IMR-90 (cell line): ENCODE results near the gene TRAPPC8. TPM values are rescaled to one million over a fixed set of nuclear protein-coding genes. Genes with fewer than 3 reads are reported as not detected.

Experiments used
- ATAC-seq: fragments of 200-7000 bp; cut with Tn5 transposase; 2 replicates; pipeline ENCODE4 v1.9.1; 2020; ENCODE audit warnings: low read depth, mild to moderate bottlenecking, moderate library complexity
- BruUV-seq: library from RNA; stranded (reverse); fragments of 400-500 nt; replicated peaks from 2 replicates; lab custom pipeline; 2021; lab: Mats Ljungman, UMichigan
- CTCF ChIA-PET: fragments of 300-600 bp; formaldehyde crosslinking; extraction: SDS; loops from one replicate; lab custom pipeline; 2021; ENCODE audit warnings: antibody characterized with exemption; lab: Yijun Ruan, JAX
- POLR2A ChIA-PET: fragments of 300-600 bp; sonication (Branson Sonifier 250); formaldehyde crosslinking; loops from one replicate; lab custom pipeline; 2022; ENCODE audit warnings: antibody characterized with exemption; ENCODE audit not compliant: unreplicated experiment; lab: Charles Lee
- DNase-seq: peaks from one replicate; pipeline ENCODE4 v3.0.0; 2013
- H2AFZ ChIP-seq: replicated peaks from 2 replicates; pipeline ENCODE3; 2013; ENCODE audit warnings: low read length, mild to moderate bottlenecking; ENCODE audit not compliant: poor library complexity
- H2AK5ac ChIP-seq: 2 replicates; pipeline ENCODE4 v1.6.1; 2013; ENCODE audit warnings: low read depth, low read length, inconsistent platforms
- H2AK9ac ChIP-seq: replicated peaks from 2 replicates; pipeline ENCODE3; 2013; ENCODE audit warnings: mild to moderate bottlenecking, low read depth, low read length, moderate library complexity; ENCODE audit not compliant: poor library complexity
- H2BK120ac ChIP-seq: 2 replicates; pipeline ENCODE4 v1.6.1; 2013; ENCODE audit warnings: low read depth, low read length, inconsistent platforms
- H2BK15ac ChIP-seq: 3 replicates; pipeline ENCODE4 v1.6.1; 2013; ENCODE audit warnings: low read depth, low read length, inconsistent platforms
- H2BK20ac ChIP-seq: 2 replicates; pipeline ENCODE4 v1.6.1; 2013; ENCODE audit warnings: low read depth, mild to moderate bottlenecking, inconsistent platforms, low read length, moderate library complexity
- H2BK5ac ChIP-seq: 2 replicates; pipeline ENCODE4 v1.6.1; 2013; ENCODE audit warnings: mild to moderate bottlenecking, low read depth, low read length, inconsistent platforms; ENCODE audit not compliant: poor library complexity, severe bottlenecking
- H3K14ac ChIP-seq: replicated peaks from 2 replicates; pipeline ENCODE4 v1.6.1; 2013; ENCODE audit warnings: low read depth, low read length, inconsistent platforms
- H3K18ac ChIP-seq: 2 replicates; pipeline ENCODE4 v1.6.1; 2013; ENCODE audit warnings: low read depth, low read length, control low read depth
- H3K23ac ChIP-seq: 2 replicates; pipeline ENCODE4 v1.6.1; 2013; ENCODE audit warnings: low read depth, low read length, inconsistent platforms
- H3K27ac ChIP-seq: 2 replicates; pipeline ENCODE4 v1.5.1; 2013; ENCODE audit warnings: mild to moderate bottlenecking, control low read depth, low read length; ENCODE audit not compliant: insufficient read depth
- H3K27me3 ChIP-seq: 2 replicates; pipeline ENCODE4 v1.6.1; 2013; ENCODE audit warnings: low read length; ENCODE audit not compliant: control insufficient read depth, insufficient read depth
- H3K36me3 ChIP-seq: 2 replicates; pipeline ENCODE4 v1.6.1; 2013; ENCODE audit warnings: low read length, mixed read lengths; ENCODE audit not compliant: control insufficient read depth, insufficient read depth
- H3K4ac ChIP-seq: 2 replicates; pipeline ENCODE4 v1.6.1; 2013; ENCODE audit warnings: low read depth, low read length, inconsistent platforms
- H3K4me1 ChIP-seq: 2 replicates; pipeline ENCODE4 v1.6.1; 2013; ENCODE audit warnings: low read length, mixed read lengths; ENCODE audit not compliant: control insufficient read depth, insufficient read depth
- H3K4me2 ChIP-seq: 2 replicates; pipeline ENCODE4 v1.6.1; 2013; ENCODE audit warnings: low read depth, mild to moderate bottlenecking, control low read depth, low read length, moderate library complexity
- H3K4me3 ChIP-seq: 2 replicates; pipeline ENCODE4 v1.5.1; 2013; ENCODE audit warnings: low read depth, mild to moderate bottlenecking, control low read depth, low read length, moderate library complexity; ENCODE audit not compliant: insufficient read depth
- H3K56ac ChIP-seq: 2 replicates; pipeline ENCODE4 v1.6.1; 2013; ENCODE audit warnings: low read length, inconsistent platforms; ENCODE audit not compliant: insufficient read depth; ENCODE audit errors: extremely low read depth
- H3K79me1 ChIP-seq, 2 experiments: 2 replicates each; pipeline ENCODE4 v1.6.1; 2013; ENCODE audit warnings: low read length in 2 of 2, inconsistent platforms in 1 of 2, low read depth in 1 of 2
- H3K9ac ChIP-seq: 2 replicates; pipeline ENCODE4 v1.6.1; 2013; ENCODE audit warnings: low read depth, low read length, control low read depth
- H3K9me1 ChIP-seq: 2 replicates; pipeline ENCODE4 v1.6.1; 2013; ENCODE audit warnings: low read length, inconsistent platforms; ENCODE audit not compliant: insufficient read depth
- H3K9me3 ChIP-seq: 2 replicates; pipeline ENCODE4 v1.6.1; 2013; ENCODE audit warnings: low read length; ENCODE audit not compliant: control insufficient read depth, insufficient read depth
- H4K20me1 ChIP-seq: 2 replicates; pipeline ENCODE4 v1.6.1; 2013; ENCODE audit warnings: low read length, inconsistent platforms; ENCODE audit not compliant: insufficient read depth
- H4K5ac ChIP-seq: 2 replicates; pipeline ENCODE4 v1.6.1; 2013; ENCODE audit warnings: mild to moderate bottlenecking, low read depth, low read length, control low read depth
- H4K8ac ChIP-seq, 2 experiments: 2 replicates each; pipeline ENCODE4 v1.6.1; 2013; ENCODE audit warnings: low read depth in 2 of 2, low read length in 2 of 2, control low read depth in 1 of 2, inconsistent platforms in 1 of 2
- H4K91ac ChIP-seq: 2 replicates; pipeline ENCODE4 v1.6.1; 2013; ENCODE audit warnings: low read depth, low read length, inconsistent platforms; ENCODE audit not compliant: insufficient read depth
- BHLHE40 ChIP-seq: fragments of 150-350 bp; IDR thresholded peaks from 2 replicates; pipeline ENCODE4 v1.6.1; 2016; ENCODE audit warnings: mild to moderate bottlenecking, low read depth, low read length
- CEBPB ChIP-seq: IDR thresholded peaks from 2 replicates; pipeline ENCODE4 v1.6.1; 2012; ENCODE audit warnings: low read depth, low read length, improper control_type of control experiment
- CHD1 ChIP-seq: IDR thresholded peaks from 2 replicates; pipeline ENCODE4 v1.6.1; 2012; ENCODE audit warnings: low read depth, low read length, improper control_type of control experiment
- MAZ ChIP-seq: IDR thresholded peaks from 2 replicates; pipeline ENCODE4 v1.6.1; 2012; ENCODE audit warnings: low read depth, mild to moderate bottlenecking, low read length, improper control_type of control experiment, moderate library complexity, borderline replicate concordance
- MXI1 ChIP-seq: IDR thresholded peaks from 2 replicates; pipeline ENCODE4 v1.6.1; 2012; ENCODE audit warnings: low read depth, mild to moderate bottlenecking, low read length, moderate library complexity, borderline replicate concordance
- NFE2L2 ChIP-seq: fragments of 150-350 bp; IDR thresholded peaks from 2 replicates; pipeline ENCODE4 v1.6.1; 2016; ENCODE audit warnings: low read depth, mild to moderate bottlenecking, low read length
- POLR2A ChIP-seq: IDR thresholded peaks from 2 replicates; pipeline ENCODE4 v1.6.1; 2012; ENCODE audit warnings: mild to moderate bottlenecking, low read depth, low read length
- RAD21 ChIP-seq: IDR thresholded peaks from 2 replicates; pipeline ENCODE4 v1.6.1; 2012; ENCODE audit warnings: low read length, improper control_type of control experiment
- RCOR1 ChIP-seq: IDR thresholded peaks from 2 replicates; pipeline ENCODE4 v1.6.1; 2012; ENCODE audit warnings: mild to moderate bottlenecking, low read length, improper control_type of control experiment; ENCODE audit not compliant: insufficient replicate concordance
- RFX5 ChIP-seq: IDR thresholded peaks from 2 replicates; pipeline ENCODE4 v1.8.0; 2012; ENCODE audit warnings: low read depth, mild to moderate bottlenecking, low read length, moderate library complexity
- SMC3 ChIP-seq: fragments of 150-350 bp; IDR thresholded peaks from 2 replicates; pipeline ENCODE4 v1.6.1; 2016; ENCODE audit warnings: low read depth, mild to moderate bottlenecking, antibody characterized with exemption, low read length, moderate library complexity
- WGBS, 2 experiments: methylation state at CpG; one replicate each; pipeline versions ENCODE4 v1.1.5 to v1.1.7; 2013; ENCODE audit warnings: missing lambda C conversion rate in 2 of 2; ENCODE audit not compliant: insufficient read length in 1 of 2; ENCODE audit errors: extremely low coverage in 2 of 2; 5-methylcytosine and 5-hydroxymethylcytosine counted together
- dilution Hi-C: fragments of 300-500 bp; cut with HindIII; formaldehyde crosslinking; loops from one replicate; pipeline ENCODE4 v1.14.3; 2018; ENCODE audit warnings: low sequenced_read_pairs; ENCODE audit not compliant: unreplicated experiment
- in situ Hi-C: fragments of 300-500 bp; cut with MboI; formaldehyde crosslinking; loops from 3 replicates; pipeline ENCODE4 v1.14.3; 2019; ENCODE audit warnings: low sequenced_read_pairs, inconsistent platforms, mixed read lengths
- intact Hi-C: fragments of 100-400 bp; cut with micrococcal nuclease; formaldehyde crosslinking; loops from 2 replicates; pipeline ENCODE4 v1.10.0; 2022
- polyA plus RNA-seq, 3 experiments: library from polyadenylated mRNA; depleted of rRNA; stranded (reverse); fragments of >200 nt; gene quantifications; 2 replicates each; pipeline ENCODE4 v1.2.3, GENCODE V29; 2012; ENCODE audit warnings: low replicate concordance in 1 of 3
- total RNA-seq: library from RNA; depleted of rRNA; stranded (reverse); fragments of >200 nt; gene quantifications from 2 replicates; pipeline ENCODE4 v1.2.3, GENCODE V29; 2012
- TF ChIP-seq, protein P1 (sequence below): fragments of 150-350 bp; IDR thresholded peaks from 2 replicates; pipeline ENCODE4 v1.6.1; 2016; ENCODE audit warnings: low read depth, mild to moderate bottlenecking, low read length, moderate library complexity, borderline replicate concordance
- TF ChIP-seq, protein P2 (sequence below): fragments of 150-350 bp; IDR thresholded peaks from 2 replicates; pipeline ENCODE4 v1.6.1; 2017; ENCODE audit warnings: mild to moderate bottlenecking, antibody characterized with exemption, low read length, low read depth

Gene TRAPPC8
- total and polyA plus RNA-seq, 2 of the 4 experiments (the other 2 are of a cell fraction), result 21.8 to 54.3 TPM

DNA sequence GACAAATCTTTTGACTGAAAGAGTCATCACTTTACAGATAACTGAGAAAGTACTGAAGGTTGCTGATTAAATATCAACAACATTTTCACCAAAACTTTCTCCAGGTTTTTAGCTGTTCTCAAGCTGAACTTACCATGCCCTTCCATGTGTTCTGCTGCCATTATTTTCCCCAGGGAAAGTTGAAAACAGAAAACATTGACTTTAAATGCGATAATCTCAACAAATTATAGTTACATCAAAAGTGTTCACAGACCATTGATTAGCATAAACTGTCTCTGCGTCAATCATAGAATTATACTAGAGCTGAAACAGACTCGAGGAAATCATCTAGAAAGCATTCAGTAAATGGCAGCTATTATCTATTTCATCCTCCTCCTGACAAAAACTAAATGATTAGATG, 51.4 kb downstream of the TRAPPC8 start:
- H2BK15ac ChIP-seq, result no peak overlapping the region
- TF ChIP-seq RFX5 (no peak), BHLHE40 (no peak), CEBPB (no peak), MXI1 (no peak), CHD1 (no peak), POLR2A (no peak), RCOR1 (no peak), MAZ (no peak), RAD21 (no peak), SMC3 (no peak), NFE2L2 (no peak)
- TF ChIP-seq, protein P1, sequence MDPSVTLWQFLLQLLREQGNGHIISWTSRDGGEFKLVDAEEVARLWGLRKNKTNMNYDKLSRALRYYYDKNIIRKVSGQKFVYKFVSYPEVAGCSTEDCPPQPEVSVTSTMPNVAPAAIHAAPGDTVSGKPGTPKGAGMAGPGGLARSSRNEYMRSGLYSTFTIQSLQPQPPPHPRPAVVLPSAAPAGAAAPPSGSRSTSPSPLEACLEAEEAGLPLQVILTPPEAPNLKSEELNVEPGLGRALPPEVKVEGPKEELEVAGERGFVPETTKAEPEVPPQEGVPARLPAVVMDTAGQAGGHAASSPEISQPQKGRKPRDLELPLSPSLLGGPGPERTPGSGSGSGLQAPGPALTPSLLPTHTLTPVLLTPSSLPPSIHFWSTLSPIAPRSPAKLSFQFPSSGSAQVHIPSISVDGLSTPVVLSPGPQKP, result no peak
- TF ChIP-seq, protein P2, sequence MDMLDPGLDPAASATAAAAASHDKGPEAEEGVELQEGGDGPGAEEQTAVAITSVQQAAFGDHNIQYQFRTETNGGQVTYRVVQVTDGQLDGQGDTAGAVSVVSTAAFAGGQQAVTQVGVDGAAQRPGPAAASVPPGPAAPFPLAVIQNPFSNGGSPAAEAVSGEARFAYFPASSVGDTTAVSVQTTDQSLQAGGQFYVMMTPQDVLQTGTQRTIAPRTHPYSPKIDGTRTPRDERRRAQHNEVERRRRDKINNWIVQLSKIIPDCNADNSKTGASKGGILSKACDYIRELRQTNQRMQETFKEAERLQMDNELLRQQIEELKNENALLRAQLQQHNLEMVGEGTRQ, result no peak
- H3K56ac ChIP-seq, result no peak overlapping the region
- BruUV-seq, result no TSS peak
- no peaks in the 10 kb centered on the region for H3K9me1 ChIP-seq
- no CpG with 5 or more reads among the region's 3 CpGs for WGBS, 2 experiments
- H3K9ac ChIP-seq, result no peak overlapping the region
- no peak overlapping the region for H4K5ac ChIP-seq
- H3K27me3 ChIP-seq, result no peaks in the 10 kb centered on the region
- ChIA-PET CTCF (interaction anchor here (0.8 kb wide), 1 partner anchor 15 kb away, joined by 3 read pairs; no protein-coding TSS in a partner anchor), POLR2A (no interaction called here)
- no peaks in the 10 kb centered on the region for H4K20me1 ChIP-seq
- no peak overlapping the region for H4K91ac ChIP-seq
- H2BK5ac ChIP-seq, result no peak overlapping the region
- no peak overlapping the region for H2AFZ ChIP-seq
- H3K9me3 ChIP-seq, result no peaks in the 10 kb centered on the region
- H2BK120ac ChIP-seq, result no peak overlapping the region
- H4K8ac ChIP-seq, result no peak overlapping the region
- no peak overlapping the region for H3K18ac ChIP-seq
- in situ Hi-C loops, result no loop called here
- no peak overlapping the region for H2AK9ac ChIP-seq
- H2BK20ac ChIP-seq, result no peak overlapping the region
- H3K4ac ChIP-seq, result no peak overlapping the region
- peaks cover 10% of the 10 kb centered on the region for H3K36me3 ChIP-seq
- no peak overlapping the region for H3K4me3 ChIP-seq
- intact Hi-C loops, result no loop called here
- no peak overlapping the region for H3K27ac ChIP-seq
- ATAC-seq (no peak), DNase-seq (no peak)
- H3K4me1 ChIP-seq, result no peaks in the 10 kb centered on the region
- no peak overlapping the region for H3K14ac ChIP-seq
- no peak overlapping the region for H3K23ac ChIP-seq
- H3K4me2 ChIP-seq, result no peak overlapping the region
- dilution Hi-C loops, result no loop called here
- H3K79me1 ChIP-seq, result peaks cover 2 to 3% of the 10 kb centered on the region in 2 experiments; a peak in 2 of 4 replicates
- H2AK5ac ChIP-seq, result no peak overlapping the region
